Peyer's patch (tissue), 4 donors: ENCODE results near the gene TM4SF4.

Experiments used
- CTCF ChIP-seq, 6 experiments: fragments of 450-650 bp in 4 of 6; fragments of 200-600 bp in 2 of 6; sonication (generic) in 1 of 6; IDR thresholded peaks; one replicate each; pipeline ENCODE4 v1.5.1; 2017 to 2019; ENCODE audit warnings: antibody characterized with exemption in 6 of 6, mild to moderate bottlenecking in 3 of 6, moderate library complexity in 1 of 6
- POLR2A ChIP-seq, 2 donors: fragments of 450-650 bp; IDR thresholded peaks; one replicate each; pipeline ENCODE4 v1.5.1; 2017; ENCODE audit warnings: antibody characterized with exemption in 2 of 2, mild to moderate bottlenecking in 2 of 2, moderate library complexity in 2 of 2

GRCh38 chr3:149460117-149460516 lies 14.4 kb upstream of the TM4SF4 start:
- no peak for TF ChIP-seq CTCF (IDR thresholded peaks at IDR 0.05)
- TF ChIP-seq POLR2A (IDR thresholded peaks at IDR 0.05): no peak
